ENCODE measurements around the gene CPTP.

The CPTP gene

GRCh38 chr1:1357871-1358432 lies 33.4 kb downstream of the CPTP start:
- no peak overlapping the region for H3K9ac ChIP-seq (ENCODE audit: low read depth, low read length, poor library complexity, severe bottlenecking)
- no peaks in the 10 kb centered on the region for H3K36me3 ChIP-seq (ENCODE audit: insufficient read depth, low read length)
- no peaks in the 10 kb centered on the region for H3K9me3 ChIP-seq (ENCODE audit: insufficient read depth, low read depth, low read length)
- no peaks in the 10 kb centered on the region for H3K27me3 ChIP-seq (ENCODE audit: insufficient read depth, low read length, poor library complexity, severe bottlenecking)
- no peak overlapping the region for H3K4me3 ChIP-seq (ENCODE audit: low read length, poor library complexity, severe bottlenecking)
- TF ChIP-seq CTCF (conservative IDR thresholded peaks at IDR 0.05; ENCODE audit: low read length) = no peak
- TF ChIP-seq EZH2phosphoT487 (IDR thresholded peaks at IDR 0.05; ENCODE audit: borderline replicate concordance) = no peak
- no peak overlapping the region for H3K4me2 ChIP-seq (ENCODE audit: low read depth, low read length, poor library complexity, severe bottlenecking)
- H3F3A ChIP-seq (ENCODE audit: low read depth) = no peaks in the 10 kb centered on the region
- no peaks in the 10 kb centered on the region for H3K79me2 ChIP-seq (ENCODE audit: insufficient read depth, low read length)
- no peaks in the 10 kb centered on the region for H3K9me2 ChIP-seq (replicated peaks; ENCODE audit: low read depth, low read length)
- no peaks in the 10 kb centered on the region for H4K20me1 ChIP-seq (ENCODE audit: insufficient read depth, low read length, poor library complexity, severe bottlenecking)
- H2AFZ ChIP-seq (ENCODE audit: low read length) = no peak overlapping the region
- no peaks in the 10 kb centered on the region for H3K4me1 ChIP-seq (ENCODE audit: insufficient read depth, low read length, poor library complexity, severe bottlenecking)

GRCh38 chr1:1358433-1359271 lies 34.0 kb downstream of the CPTP start, which contains the start of gene MXRA8:
Gene MXRA8, minus strand, starts transcription at chr1:1358555. Its CDS starts 51 bp downstream, at chr1:1358504.
- H2AFZ ChIP-seq (ENCODE audit: low read length) = no peak within 1 kb of the TSS
- no peaks in the 10 kb centered on the region for H3F3A ChIP-seq (ENCODE audit: low read depth)
- no peak within 1 kb of the TSS for H3K4me2 ChIP-seq (ENCODE audit: low read depth, low read length, poor library complexity, severe bottlenecking)
- H3K9me3 ChIP-seq (ENCODE audit: insufficient read depth, low read depth, low read length) = no peaks in the 10 kb centered on the region
- no peaks in the 10 kb centered on the region for H3K27me3 ChIP-seq (ENCODE audit: insufficient read depth, low read length, poor library complexity, severe bottlenecking)
- H3K4me1 ChIP-seq (ENCODE audit: insufficient read depth, low read length, poor library complexity, severe bottlenecking) = no peaks in the 10 kb centered on the region
- no peak within 1 kb of the TSS for H3K4me3 ChIP-seq (ENCODE audit: low read length, poor library complexity, severe bottlenecking)
- H3K9me2 ChIP-seq (replicated peaks; ENCODE audit: low read depth, low read length) = no peaks in the 10 kb centered on the region
- no peaks in the 10 kb centered on the region for H3K36me3 ChIP-seq (ENCODE audit: insufficient read depth, low read length)
- no peaks in the 10 kb centered on the region for H3K79me2 ChIP-seq (ENCODE audit: insufficient read depth, low read length)
- TF ChIP-seq EZH2phosphoT487 (IDR thresholded peaks at IDR 0.05; ENCODE audit: borderline replicate concordance) = no peak
- no peak for TF ChIP-seq CTCF (conservative IDR thresholded peaks at IDR 0.05; ENCODE audit: low read length)
- H4K20me1 ChIP-seq (ENCODE audit: insufficient read depth, low read length, poor library complexity, severe bottlenecking) = no peaks in the 10 kb centered on the region
- H3K9ac ChIP-seq (ENCODE audit: low read depth, low read length, poor library complexity, severe bottlenecking) = no peak within 1 kb of the TSS

- Histone ChIP-seq H4K20me1 (ENCODE audit: insufficient read depth, low read length, poor library complexity, severe bottlenecking) (no peaks in the 10 kb centered on the region), H3K9ac (ENCODE audit: low read depth, low read length, poor library complexity, severe bottlenecking) (no peak overlapping the region), H3K9me2 (replicated peaks; ENCODE audit: low read depth, low read length) (no peaks in the 10 kb centered on the region), H3K4me1 (ENCODE audit: insufficient read depth, low read length, poor library complexity, severe bottlenecking) (no peaks in the 10 kb centered on the region), H3K4me3 (ENCODE audit: low read length, poor library complexity, severe bottlenecking) (no peak overlapping the region), H3K4me2 (ENCODE audit: low read depth, low read length, poor library complexity, severe bottlenecking) (no peak overlapping the region), H3K36me3 (ENCODE audit: insufficient read depth, low read length) (no peaks in the 10 kb centered on the region), H3K9me3 (ENCODE audit: insufficient read depth, low read depth, low read length) (no peaks in the 10 kb centered on the region), H2AFZ (ENCODE audit: low read length) (no peak overlapping the region), H3F3A (ENCODE audit: low read depth) (no peaks in the 10 kb centered on the region), H3K79me2 (ENCODE audit: insufficient read depth, low read length) (no peaks in the 10 kb centered on the region), H3K27me3 (ENCODE audit: insufficient read depth, low read length, poor library complexity, severe bottlenecking) (no peaks in the 10 kb centered on the region)
- TF ChIP-seq CTCF (conservative IDR thresholded peaks at IDR 0.05; ENCODE audit: low read length) = no peak
- no peak for TF ChIP-seq EZH2phosphoT487 (IDR thresholded peaks at IDR 0.05; ENCODE audit: borderline replicate concordance)
These were observed 34.7 kb downstream of the CPTP start for GRCh38 chr1:1359308-1359663.
